ENCODE data around the gene FBN2. TPM values are rescaled to one million over a fixed set of nuclear protein-coding genes. Genes with fewer than 3 reads are reported as not detected.

Gene FBN2
- total RNA-seq, 6 experiments from 2014 or later: 174 to 272 (median 186) TPM

- Mint-ChIP-seq H3K4me1 (ENCODE audit: low read depth) (no peaks in the 10 kb centered on the region), H3K27ac (no peak overlapping the region), H3K27me3 (ENCODE audit: insufficient read depth) (peaks cover 7% of the 10 kb centered on the region), H3K4me3 (no peak overlapping the region), H3K9me3 (peaks cover 13% of the 10 kb centered on the region; the same call in 1 of the 2 replicates), H3K36me3 (ENCODE audit: low read depth) (peaks cover 23% of the 10 kb centered on the region)
- TF ChIP-seq CTCF (IDR thresholded peaks at IDR 0.05): no peak
- no peak for DNase-seq
Observed at GRCh38 chr5:128253880-128254279, 284.2 kb downstream of the FBN2 start.

GRCh38 chr5:128253161-128253560, 284.9 kb downstream of the FBN2 start:
- no peak overlapping the region for H3K4me3 Mint-ChIP-seq
- peaks cover 23% of the 10 kb centered on the region for H3K36me3 Mint-ChIP-seq (ENCODE audit: low read depth)
- peaks cover 7% of the 10 kb centered on the region for H3K27me3 Mint-ChIP-seq (ENCODE audit: insufficient read depth)
- H3K27ac Mint-ChIP-seq: no peak overlapping the region
- TF ChIP-seq CTCF (IDR thresholded peaks at IDR 0.05): no peak
- no peak for DNase-seq
- peaks cover 13% of the 10 kb centered on the region; the same call in 1 of the 2 replicates for H3K9me3 Mint-ChIP-seq
- H3K4me1 Mint-ChIP-seq (ENCODE audit: low read depth): no peaks in the 10 kb centered on the region

- Mint-ChIP-seq H3K4me1 (ENCODE audit: low read depth) (no peaks in the 10 kb centered on the region), H3K27me3 (ENCODE audit: insufficient read depth) (peaks cover 7% of the 10 kb centered on the region), H3K36me3 (ENCODE audit: low read depth) (peaks cover 19% of the 10 kb centered on the region), H3K9me3 (peaks cover 13% of the 10 kb centered on the region; the same call in 1 of the 2 replicates), H3K27ac (no peak overlapping the region), H3K4me3 (no peak overlapping the region)
- TF ChIP-seq CTCF (IDR thresholded peaks at IDR 0.05): no peak
- peak; percentile 18 for DNase-seq
Observed at GRCh38 chr5:128252756-128253155, 285.3 kb downstream of the FBN2 start.

- DNase-seq: no peak
Observed at GRCh38 chr5:128252196-128252595, 285.8 kb downstream of the FBN2 start.

GRCh38 chr5:128245974-128246373, 292.1 kb downstream of the FBN2 start:
- Mint-ChIP-seq H3K4me3 (no peak overlapping the region), H3K4me1 (ENCODE audit: low read depth) (peaks cover 8% of the 10 kb centered on the region), H3K27ac (no peak overlapping the region), H3K36me3 (ENCODE audit: low read depth) (no peaks in the 10 kb centered on the region), H3K27me3 (ENCODE audit: insufficient read depth) (no peaks in the 10 kb centered on the region; the same call in 1 of the 2 replicates), H3K9me3 (no peaks in the 10 kb centered on the region)
- DNase-seq: no peak
- no peak for TF ChIP-seq CTCF (IDR thresholded peaks at IDR 0.05)

More at GRCh38 chr5:128252196-128252595, 285.8 kb downstream of the FBN2 start:
- no peak overlapping the region for H3K27ac Mint-ChIP-seq
- TF ChIP-seq CTCF (IDR thresholded peaks at IDR 0.05): no peak
- peaks cover 7% of the 10 kb centered on the region for H3K27me3 Mint-ChIP-seq (ENCODE audit: insufficient read depth)
- H3K9me3 Mint-ChIP-seq: peaks cover 13% of the 10 kb centered on the region; the same call in 1 of the 2 replicates
- no peak overlapping the region for H3K4me3 Mint-ChIP-seq
- no peaks in the 10 kb centered on the region for H3K4me1 Mint-ChIP-seq (ENCODE audit: low read depth)
- H3K36me3 Mint-ChIP-seq (ENCODE audit: low read depth): peaks cover 15% of the 10 kb centered on the region

All from HFFc6 (cell line).